ENCODE data around the gene FAM53C.
A peak's percentile ranks its signal among the peaks of the same experiment; 100 is the strongest.

The FAM53C gene

GRCh38 chr5:138289296-138289695 lies 48.8 kb upstream of the FAM53C start:
- no peaks in the 10 kb centered on the region for H3K9me3 ChIP-seq (ENCODE audit: control insufficient read depth, insufficient read depth, low read depth, low read length)
- H3K4me1 ChIP-seq (ENCODE audit: control insufficient read depth, insufficient read depth, low read length), result no peaks in the 10 kb centered on the region
- ChIA-PET POLR2A (no interaction called here), CTCF (interaction anchor here (0.7 kb wide), 1 partner anchor 67 kb away, joined by 3 read pairs; no protein-coding TSS in a partner anchor)
- TF ChIP-seq ELK4 (IDR thresholded peaks at IDR 0.05; ENCODE audit: borderline replicate concordance, low read depth, low read length), result no peak
- TF ChIP-seq ZNF174 (tag by site-specific recombination; IDR thresholded peaks at IDR 0.05), result no peak
- no peak for TF ChIP-seq AEBP2 (tag by site-specific recombination; IDR thresholded peaks at IDR 0.05; ENCODE audit: borderline replicate concordance)
- no peak for TF ChIP-seq ZNF645 (tag by site-specific recombination; IDR thresholded peaks at IDR 0.05)
- no peak for TF ChIP-seq KLF8 (tag by site-specific recombination; IDR thresholded peaks at IDR 0.05)
- TF ChIP-seq ZNF701 (tag by site-specific recombination; IDR thresholded peaks at IDR 0.05), result no peak
- no peak for TF ChIP-seq ZBTB6 (tag by site-specific recombination; IDR thresholded peaks at IDR 0.05)
- TF ChIP-seq ZNF202 (tag by site-specific recombination; IDR thresholded peaks at IDR 0.05; ENCODE audit: borderline replicate concordance), result no peak
- no peak for TF ChIP-seq ZSCAN5A (tag by site-specific recombination; IDR thresholded peaks at IDR 0.05)
- no peak for TF ChIP-seq ZFP69B (tag by site-specific recombination; IDR thresholded peaks at IDR 0.05)
- TF ChIP-seq ZNF292 (tag by site-specific recombination; IDR thresholded peaks at IDR 0.05; ENCODE audit: borderline replicate concordance, low read depth), result no peak
- TF ChIP-seq ZNF423 (tag by site-specific recombination; IDR thresholded peaks at IDR 0.05), result no peak
- TF ChIP-seq ZSCAN30 (tag by site-specific recombination; IDR thresholded peaks at IDR 0.05), result no peak
- no peak for TF ChIP-seq ZNF169 (tag by site-specific recombination; IDR thresholded peaks at IDR 0.05)
- no peak for TF ChIP-seq KLF9 (tag by site-specific recombination; IDR thresholded peaks at IDR 0.05; ENCODE audit: low read depth)
- no peak overlapping the region for H3K4me3 ChIP-seq (ENCODE audit: low read depth, low read length)
- no peak overlapping the region for H3K27ac ChIP-seq (ENCODE audit: extremely low read depth, low read depth, low read length)
- peaks cover 30 to 53% of the 10 kb centered on the region in 2 experiments for H3K36me3 ChIP-seq (ENCODE audit: control insufficient read depth in 2 of 2, insufficient read depth in 1 of 2, low read length in 2 of 2)

GRCh38 chr5:138303372-138303771 lies 34.7 kb upstream of the FAM53C start:
- POLR2A ChIA-PET, result no interaction called here
- TF ChIP-seq ZNF202 (tag by site-specific recombination; IDR thresholded peaks at IDR 0.05; ENCODE audit: borderline replicate concordance) (no peak), IKZF3 (tag by site-specific recombination; IDR thresholded peaks at IDR 0.05) (no peak), ZNF518A (tag by site-specific recombination; conservative IDR thresholded peaks at IDR 0.05; ENCODE audit: low read depth) (no peak), KLF16 (tag by site-specific recombination; IDR thresholded peaks at IDR 0.05) (no peak), ZNF791 (tag by site-specific recombination; IDR thresholded peaks at IDR 0.05) (no peak), ZNF623 (tag by site-specific recombination; IDR thresholded peaks at IDR 0.05) (peak; percentile 97), ZNF157 (tag by site-specific recombination; IDR thresholded peaks at IDR 0.05) (no peak), ZEB2 (tag by site-specific recombination; IDR thresholded peaks at IDR 0.05) (no peak), PRDM1 (tag by site-specific recombination; IDR thresholded peaks at IDR 0.05) (peak; percentile 46), ZNF544 (tag by site-specific recombination; IDR thresholded peaks at IDR 0.05) (no peak)

More at GRCh38 chr5:138303372-138303771, 34.7 kb upstream of the FAM53C start:
- peaks cover 4% of the 10 kb centered on the region; the same call in 1 of the 2 replicates for H3K4me1 ChIP-seq (ENCODE audit: control insufficient read depth, insufficient read depth, low read length)
- H3K9me3 ChIP-seq (ENCODE audit: control insufficient read depth, insufficient read depth, low read depth, low read length), result no peaks in the 10 kb centered on the region
- peaks cover 16 to 19% of the 10 kb centered on the region in 2 experiments for H3K36me3 ChIP-seq (ENCODE audit: control insufficient read depth in 2 of 2, insufficient read depth in 1 of 2, low read length in 2 of 2)
- H3K4me3 ChIP-seq (ENCODE audit: low read depth, low read length), result no peak overlapping the region
- H3K27ac ChIP-seq (ENCODE audit: extremely low read depth, low read depth, low read length), result no peak overlapping the region
- CTCF ChIA-PET, result interaction anchor here (0.6 kb wide), 1 partner anchor 236 kb away, joined by 3 read pairs; no protein-coding TSS in a partner anchor
